ENCODE results near the gene PIEZO1. TPM values are rescaled to one million over a fixed set of nuclear protein-coding genes. Genes with fewer than 3 reads are reported as not detected.

Gene PIEZO1
- polyA plus RNA-seq, 1 of the 3 experiments (the other 2 are of a cell fraction), result 184 TPM

Other genes with a start within 250 kb of the PIEZO1 start
- gene ZC3H18, start 214.8 kb downstream of the PIEZO1 start, polyA plus RNA-seq (2012; rRNA removed), result 18.1 and 32.7 TPM in 2 replicates
- 0.07 TPM in 1 of 2 replicates, not detected in the other for gene IL17C, start 146.6 kb downstream of the PIEZO1 start, polyA plus RNA-seq (2012; rRNA removed)
- 116 and 176 TPM in 2 replicates for gene CYBA, start 134.2 kb downstream of the PIEZO1 start, polyA plus RNA-seq (2012; rRNA removed)
- 14.7 and 15.7 TPM in 2 replicates for gene MVD, start 122.1 kb downstream of the PIEZO1 start, polyA plus RNA-seq (2012; rRNA removed)
- gene SNAI3, start 98.7 kb downstream of the PIEZO1 start, polyA plus RNA-seq (2012; rRNA removed), result 0.03 and 0.18 TPM in 2 replicates
- gene RNF166, start 78.8 kb downstream of the PIEZO1 start, polyA plus RNA-seq (2012; rRNA removed), result 17.0 and 17.2 TPM in 2 replicates
- 16.2 and 16.5 TPM in 2 replicates for gene CTU2, start 78.7 kb downstream of the PIEZO1 start, polyA plus RNA-seq (2012; rRNA removed)
- gene CDT1, start 18.6 kb upstream of the PIEZO1 start, polyA plus RNA-seq (2012; rRNA removed), result 3.1 and 6.1 TPM in 2 replicates
- 178 and 192 TPM in 2 replicates for gene APRT, start 26.7 kb upstream of the PIEZO1 start, polyA plus RNA-seq (2012; rRNA removed)
- 13.8 and 16.5 TPM in 2 replicates for gene GALNS, start 71.7 kb upstream of the PIEZO1 start, polyA plus RNA-seq (2012; rRNA removed)
- 73.9 and 74.4 TPM in 2 replicates for gene TRAPPC2L, start 71.9 kb upstream of the PIEZO1 start, polyA plus RNA-seq (2012; rRNA removed)
- not detected in 2 replicates for gene PABPN1L, start 81.4 kb upstream of the PIEZO1 start, polyA plus RNA-seq (2012; rRNA removed)
- gene CBFA2T3, start 192.0 kb upstream of the PIEZO1 start, polyA plus RNA-seq (2012; rRNA removed), result not detected in 2 replicates

All from SK-N-SH (cell line).